Measurements from ENCODE around the gene PCDH1. TPM values are rescaled to one million over a fixed set of nuclear protein-coding genes. Genes with fewer than 3 reads are reported as not detected.

PCDH1 gene
- total and polyA plus RNA-seq, 2 donors (not counting 3 experiments of a cell fraction or from before 2014, with no cell fraction given), result 113 to 136 TPM

DNA sequence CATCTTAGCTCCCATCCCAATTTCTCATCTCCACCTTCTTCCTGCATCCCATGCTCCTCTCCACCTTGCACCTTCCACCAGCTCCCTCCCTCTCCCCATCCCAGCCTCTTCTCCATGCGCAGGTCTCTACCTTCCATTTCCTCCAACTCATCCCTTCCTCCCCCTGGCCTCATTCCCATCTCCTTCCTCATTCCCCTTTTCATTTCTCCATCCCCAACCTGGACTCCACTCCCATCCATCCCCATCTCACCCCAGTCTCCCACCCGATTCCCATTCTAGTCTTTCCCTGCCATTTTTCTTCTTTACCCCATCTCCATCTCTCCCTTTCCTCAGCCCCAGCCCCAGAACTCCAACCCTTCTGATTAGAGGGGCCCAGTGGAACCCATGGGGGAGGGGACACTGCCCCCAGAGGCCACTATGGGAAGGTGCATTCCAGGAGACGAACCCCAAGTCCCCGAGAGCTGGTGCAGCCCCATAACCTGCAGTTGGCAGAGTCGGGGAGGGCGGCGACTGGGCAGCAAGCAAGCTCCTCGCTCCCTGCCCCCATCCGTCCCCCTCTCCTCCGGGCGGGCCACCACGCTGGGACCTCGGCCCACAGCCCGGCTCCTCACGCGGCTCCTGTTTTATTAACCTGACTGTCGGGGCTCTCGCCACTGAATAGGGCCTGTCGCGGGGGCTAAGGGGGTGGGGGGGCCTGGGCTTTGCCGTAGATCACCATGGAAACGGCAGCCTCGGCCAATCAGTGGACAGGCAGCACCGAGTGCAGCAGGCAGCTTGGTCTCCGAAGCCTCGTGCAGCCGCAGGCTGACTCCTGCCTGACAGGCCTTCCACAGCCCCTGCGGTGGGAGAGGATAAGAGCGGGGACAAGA lies 66.7 kb downstream of the PCDH1 start:
- no TSS peak for BruUV-seq (replicated peaks)
- Histone ChIP-seq H3K36me3 (ENCODE audit: control insufficient read depth in 2 of 2, extremely low read depth in 1 of 2, insufficient read depth in 2 of 2, low read length in 2 of 2) (no peaks in the 10 kb centered on the region), H4K20me1 (replicated peaks; ENCODE audit: control insufficient read depth, extremely low read depth, insufficient read depth, low read length) (no peaks in the 10 kb centered on the region), H2AFZ (ENCODE audit: low read depth, low read length) (no peak overlapping the region), H3K27ac (ENCODE audit: insufficient read depth, low read depth, low read length) (no peak overlapping the region), H3K9me1 (replicated peaks; ENCODE audit: control insufficient read depth, extremely low read depth, insufficient read depth, low read length) (no peaks in the 10 kb centered on the region), H3K9me3 (replicated peaks; ENCODE audit: control insufficient read depth, insufficient read depth, low read length) (no peaks in the 10 kb centered on the region), H3K27me3 (ENCODE audit: control insufficient read depth in 2 of 2, insufficient read depth in 2 of 2, low read length in 2 of 2) (peaks cover 0 to 1% of the 10 kb centered on the region in 2 experiments), H3K4me2 (ENCODE audit: insufficient read depth, low read length) (no peak overlapping the region), H3K79me2 (ENCODE audit: control insufficient read depth, insufficient read depth, low read length) (no peaks in the 10 kb centered on the region), H3K4me3 (replicated peaks in 1 of 3; ENCODE audit: insufficient read depth in 1 of 3, low read depth in 1 of 3, low read length in 3 of 3) (no peak overlapping the region), H3K9ac (replicated peaks; ENCODE audit: extremely low read depth, insufficient read depth, low read length) (no peak overlapping the region), H3K4me1 (ENCODE audit: control insufficient read depth, extremely low read depth, insufficient read depth, low read length) (peaks cover 10% of the 10 kb centered on the region)
- no peak for TF ChIP-seq MYC (IDR thresholded peaks at IDR 0.05; ENCODE audit: low read depth, low read length)
- no peak for TF ChIP-seq POLR2AphosphoS5 (IDR thresholded peaks at IDR 0.05; ENCODE audit: insufficient read depth, low read depth, low read length)
- TF ChIP-seq GATA2 (IDR thresholded peaks at IDR 0.05; ENCODE audit: insufficient read depth, insufficient read length, low read depth, low read length), result no peak
- TF ChIP-seq EZH2 (IDR thresholded peaks at IDR 0.05; ENCODE audit: borderline replicate concordance, low read depth, low read length, severe bottlenecking), result no peak
- TF ChIP-seq, protein P1, sequence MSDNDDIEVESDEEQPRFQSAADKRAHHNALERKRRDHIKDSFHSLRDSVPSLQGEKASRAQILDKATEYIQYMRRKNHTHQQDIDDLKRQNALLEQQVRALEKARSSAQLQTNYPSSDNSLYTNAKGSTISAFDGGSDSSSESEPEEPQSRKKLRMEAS (IDR thresholded peaks at IDR 0.05; ENCODE audit: insufficient read depth, insufficient read length), result no peak
- no peak for TF ChIP-seq POLR2A (IDR thresholded peaks at IDR 0.05; ENCODE audit: low read depth, low read length)
- TF ChIP-seq, protein P2, sequence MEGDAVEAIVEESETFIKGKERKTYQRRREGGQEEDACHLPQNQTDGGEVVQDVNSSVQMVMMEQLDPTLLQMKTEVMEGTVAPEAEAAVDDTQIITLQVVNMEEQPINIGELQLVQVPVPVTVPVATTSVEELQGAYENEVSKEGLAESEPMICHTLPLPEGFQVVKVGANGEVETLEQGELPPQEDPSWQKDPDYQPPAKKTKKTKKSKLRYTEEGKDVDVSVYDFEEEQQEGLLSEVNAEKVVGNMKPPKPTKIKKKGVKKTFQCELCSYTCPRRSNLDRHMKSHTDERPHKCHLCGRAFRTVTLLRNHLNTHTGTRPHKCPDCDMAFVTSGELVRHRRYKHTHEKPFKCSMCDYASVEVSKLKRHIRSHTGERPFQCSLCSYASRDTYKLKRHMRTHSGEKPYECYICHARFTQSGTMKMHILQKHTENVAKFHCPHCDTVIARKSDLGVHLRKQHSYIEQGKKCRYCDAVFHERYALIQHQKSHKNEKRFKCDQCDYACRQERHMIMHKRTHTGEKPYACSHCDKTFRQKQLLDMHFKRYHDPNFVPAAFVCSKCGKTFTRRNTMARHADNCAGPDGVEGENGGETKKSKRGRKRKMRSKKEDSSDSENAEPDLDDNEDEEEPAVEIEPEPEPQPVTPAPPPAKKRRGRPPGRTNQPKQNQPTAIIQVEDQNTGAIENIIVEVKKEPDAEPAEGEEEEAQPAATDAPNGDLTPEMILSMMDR (IDR thresholded peaks at IDR 0.05; ENCODE audit: extremely low read depth in 1 of 2, insufficient read depth in 1 of 2, low read depth in 1 of 2, low read length in 2 of 2), result peak; percentile 72 to 77
- FAIRE-seq (no peak), DNase-seq (ENCODE audit: low read depth, low spot score) (no peak)
- ChIA-PET POLR2A (no interaction called here), CTCF (interaction anchor here (0.6 to 7.7 kb wide), 22 partner anchors 9 to 119 kb away, joined by 3 to 60 read pairs (median 4); partner anchors contain the start of gene PCDH1)
- intact Hi-C loops (cut with micrococcal nuclease), result no loop called here
- dilution Hi-C loops (cut with MboI; ENCODE audit: extremely low pct_ligation_motif_present, low sequenced_read_pairs), result no loop called here
